ENCODE measurements around the gene XPO4. TPM values are rescaled to one million over a fixed set of nuclear protein-coding genes. Genes with fewer than 3 reads are reported as not detected.

The XPO4 gene
- total RNA-seq, 1 experiment from 2014 or later, result 39.9 TPM

DNA sequence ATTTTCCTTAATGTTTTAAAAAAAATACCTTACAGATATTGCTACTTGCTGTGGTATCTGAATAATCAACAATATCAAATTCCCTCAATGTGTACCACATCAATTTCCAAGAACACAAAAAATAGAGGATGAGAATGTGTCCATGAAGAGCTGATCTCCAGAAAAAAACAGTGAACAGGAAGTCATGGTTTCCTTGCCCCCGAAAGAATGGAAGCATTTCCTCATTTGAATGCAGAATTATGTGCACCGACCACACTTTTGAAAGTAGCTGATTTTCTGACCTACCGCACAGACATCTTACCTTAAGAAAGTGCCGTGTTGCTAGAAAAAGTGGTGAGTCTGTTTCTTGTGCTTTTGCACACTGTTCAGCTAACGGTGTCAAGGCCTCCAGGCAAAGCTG is 115.4 kb downstream of the XPO4 start:
- H3K27me3 ChIP-seq (ENCODE audit: low read length), result no peaks in the 10 kb centered on the region
- H3K27ac ChIP-seq (ENCODE audit: low read length), result no peak overlapping the region
- ChIA-PET CTCF (no interaction called here), POLR2A (ENCODE audit: unreplicated experiment) (no interaction called here)
- H3K9me2 ChIP-seq (replicated peaks; ENCODE audit: low read length), result no peaks in the 10 kb centered on the region
- no peak overlapping the region for H3K9ac ChIP-seq (ENCODE audit: low read length)
- no TSS peak for BruUV-seq (replicated peaks)
- peaks cover 26% of the 10 kb centered on the region for H3K36me3 ChIP-seq (ENCODE audit: low read depth, low read length)
- DNase-seq, result no peak
- H4K20me1 ChIP-seq (ENCODE audit: low read length), result no peaks in the 10 kb centered on the region
- no peak for TF ChIP-seq EZH2 (IDR thresholded peaks at IDR 0.05; ENCODE audit: low read length, unreplicated experiment)
- peaks cover 23% of the 10 kb centered on the region for H3K4me1 ChIP-seq (ENCODE audit: insufficient read depth, low read length)
- intact Hi-C loops (cut with micrococcal nuclease), result loop anchor here (10.0 kb wide), 1 partner anchor 72 kb away; no protein-coding TSS in a partner anchor
- H3K79me2 ChIP-seq (ENCODE audit: low read length), result no peaks in the 10 kb centered on the region
- H3F3A ChIP-seq (ENCODE audit: low read length, unreplicated experiment), result no peaks in the 10 kb centered on the region
- H3K4me2 ChIP-seq (ENCODE audit: low read length), result no peak overlapping the region
- H2AFZ ChIP-seq (ENCODE audit: low read length), result no peak overlapping the region
- no peak for ATAC-seq
- H3K4me3 ChIP-seq (ENCODE audit: low read length), result no peak overlapping the region
- H3K9me3 ChIP-seq (ENCODE audit: low read length), result no peaks in the 10 kb centered on the region

GRCh38 chr13:20782116-20782708 is 120.3 kb downstream of the XPO4 start:
- TF ChIP-seq EZH2 (IDR thresholded peaks at IDR 0.05; ENCODE audit: low read length, unreplicated experiment) (no peak), CTCF (conservative IDR thresholded peaks at IDR 0.05; ENCODE audit: low read depth, low read length) (no peak)
- DNase-seq (no peak), ATAC-seq (no peak)
- no peak overlapping the region for H3K4me2 ChIP-seq (ENCODE audit: low read length)
- H2AFZ ChIP-seq (ENCODE audit: low read length), result no peak overlapping the region
- H3K9me3 ChIP-seq (ENCODE audit: low read length), result no peaks in the 10 kb centered on the region
- peaks cover 12% of the 10 kb centered on the region for H3K36me3 ChIP-seq (ENCODE audit: low read depth, low read length)
- no peaks in the 10 kb centered on the region for H3K4me1 ChIP-seq (ENCODE audit: insufficient read depth, low read length)
- TSS peak; percentile 11 for BruUV-seq (replicated peaks)
- no peak overlapping the region for H3K4me3 ChIP-seq (ENCODE audit: low read length)
- no peaks in the 10 kb centered on the region for H3K9me2 ChIP-seq (replicated peaks; ENCODE audit: low read length)
- no peaks in the 10 kb centered on the region for H4K20me1 ChIP-seq (ENCODE audit: low read length)
- CTCF ChIA-PET, result no interaction called here
- H3K27me3 ChIP-seq (ENCODE audit: low read length), result no peaks in the 10 kb centered on the region
- H3F3A ChIP-seq (ENCODE audit: low read length, unreplicated experiment), result no peaks in the 10 kb centered on the region
- H3K9ac ChIP-seq (ENCODE audit: low read length), result no peak overlapping the region
- H3K79me2 ChIP-seq (ENCODE audit: low read length), result no peaks in the 10 kb centered on the region
- intact Hi-C loops (cut with micrococcal nuclease), result loop anchor here (10.0 kb wide), 1 partner anchor 67 kb away; no protein-coding TSS in a partner anchor
- no peak overlapping the region for H3K27ac ChIP-seq (ENCODE audit: low read length)
- POLR2A ChIA-PET (ENCODE audit: unreplicated experiment), result interaction anchor here (0.7 kb wide), 1 partner anchor 657 kb away, joined by 3 read pairs; no protein-coding TSS in a partner anchor

DNA sequence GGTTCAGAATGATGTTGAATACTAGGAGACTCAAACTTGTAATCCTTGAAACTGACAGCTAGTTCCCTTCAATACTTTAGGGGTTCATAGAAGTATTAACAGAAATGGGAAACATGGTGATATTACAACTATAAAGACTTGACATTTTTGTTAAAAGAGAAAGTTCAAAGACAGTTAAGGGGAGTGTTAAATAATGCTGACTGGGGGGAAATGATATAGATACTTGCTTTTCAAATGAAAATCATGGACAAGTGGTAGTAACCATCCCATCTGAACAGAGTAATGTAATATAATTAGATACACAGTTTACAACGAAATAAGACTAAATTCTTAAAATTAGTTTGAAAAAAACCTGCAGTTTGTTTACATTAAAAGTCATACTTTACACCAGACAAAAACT is 122.2 kb downstream of the XPO4 start:
- BruUV-seq (replicated peaks), result no TSS peak
- POLR2A ChIA-PET (ENCODE audit: unreplicated experiment), result no interaction called here
- H3K4me3 ChIP-seq (ENCODE audit: low read length), result no peak overlapping the region
- TF ChIP-seq EZH2 (IDR thresholded peaks at IDR 0.05; ENCODE audit: low read length, unreplicated experiment) (no peak), EZH2phosphoT487 (IDR thresholded peaks at IDR 0.05; ENCODE audit: borderline replicate concordance, low read length) (no peak), CTCF (conservative IDR thresholded peaks at IDR 0.05; ENCODE audit: low read depth, low read length) (no peak)
- H3F3A ChIP-seq (ENCODE audit: low read length, unreplicated experiment), result no peaks in the 10 kb centered on the region
- CTCF ChIA-PET, result no interaction called here
- no peaks in the 10 kb centered on the region for H3K9me3 ChIP-seq (ENCODE audit: low read length)
- H3K9ac ChIP-seq (ENCODE audit: low read length), result no peak overlapping the region
- intact Hi-C loops (cut with micrococcal nuclease), result loop anchor here (10.0 kb wide), 1 partner anchor 66 kb away; no protein-coding TSS in a partner anchor
- no peaks in the 10 kb centered on the region for H3K79me2 ChIP-seq (ENCODE audit: low read length)
- no peaks in the 10 kb centered on the region for H3K9me2 ChIP-seq (replicated peaks; ENCODE audit: low read length)
- no peaks in the 10 kb centered on the region for H3K27me3 ChIP-seq (ENCODE audit: low read length)
- ATAC-seq (no peak), DNase-seq (no peak)
- H3K27ac ChIP-seq (ENCODE audit: low read length), result no peak overlapping the region
- H3K36me3 ChIP-seq (ENCODE audit: low read depth, low read length), result peaks cover 7% of the 10 kb centered on the region
- H2AFZ ChIP-seq (ENCODE audit: low read length), result no peak overlapping the region
- no peak overlapping the region for H3K4me2 ChIP-seq (ENCODE audit: low read length)
- H3K4me1 ChIP-seq (ENCODE audit: insufficient read depth, low read length), result no peaks in the 10 kb centered on the region
- H4K20me1 ChIP-seq (ENCODE audit: low read length), result no peaks in the 10 kb centered on the region

Measured in PC-3 (cell line).